Measurements from ENCODE around the gene NTRK1. TPM values are rescaled to one million over a fixed set of nuclear protein-coding genes. Genes with fewer than 3 reads are reported as not detected.

The NTRK1 gene
- total and polyA plus RNA-seq, 8 donors, result 0.23 to 1.2 (median 0.92) TPM; not detected in 3

GRCh38 chr1:156862997-156863599 lies 2.4 kb downstream of the NTRK1 start:
- H3K9me3 ChIP-seq, result no peaks in the 10 kb centered on the region
- H3K27ac ChIP-seq, result no peak overlapping the region
- peaks cover 24 to 32% (median 31%) of the 10 kb centered on the region in 4 donors for H3K4me1 ChIP-seq
- TF ChIP-seq CTCF (IDR thresholded peaks at IDR 0.05) (no peak), EP300 (IDR thresholded peaks at IDR 0.05) (no peak), POLR2AphosphoS5 (IDR thresholded peaks at IDR 0.05) (no peak), POLR2A (IDR thresholded peaks at IDR 0.05) (no peak)
- peaks cover 21 to 96% (median 54%) of the 10 kb centered on the region in 3 donors for H3K27me3 ChIP-seq
- 55 to 66% (median 59%) methylated on average over 9 to 10 of the region's 10 CpGs for WGBS, 5 donors
- no peak for DNase-seq
- intact Hi-C loops (cut with DNase I; ENCODE audit: low total_unique reads), result no loop called here
- H3K4me3 ChIP-seq, result no peak overlapping the region
- H3K36me3 ChIP-seq, result no peaks in the 10 kb centered on the region

GRCh38 chr1:156863631-156864030 lies 3.0 kb downstream of the NTRK1 start:
- DNase-seq, result no peak
- Histone ChIP-seq H3K4me3 (no peak overlapping the region), H3K27me3 (peaks cover 21 to 96% (median 48%) of the 10 kb centered on the region in 3 donors), H3K4me1 (peaks cover 24 to 28% (median 26%) of the 10 kb centered on the region in 4 donors), H3K36me3 (no peaks in the 10 kb centered on the region), H3K9me3 (no peaks in the 10 kb centered on the region), H3K27ac (no peak overlapping the region)
- 59 to 72% (median 59%) methylated on average over 6 to 7 of the region's 7 CpGs for WGBS, 5 donors
- TF ChIP-seq POLR2AphosphoS5 (IDR thresholded peaks at IDR 0.05), result no peak
- TF ChIP-seq EP300 (IDR thresholded peaks at IDR 0.05), result no peak
- TF ChIP-seq CTCF (IDR thresholded peaks at IDR 0.05), result no peak
- no peak for TF ChIP-seq POLR2A (IDR thresholded peaks at IDR 0.05)
- intact Hi-C loops (cut with DNase I; ENCODE audit: low total_unique reads), result no loop called here

GRCh38 chr1:156864796-156865195 lies 4.1 kb downstream of the NTRK1 start:
- TF ChIP-seq CTCF (IDR thresholded peaks at IDR 0.05) (no peak), POLR2A (IDR thresholded peaks at IDR 0.05) (no peak), EP300 (IDR thresholded peaks at IDR 0.05) (no peak), POLR2AphosphoS5 (IDR thresholded peaks at IDR 0.05) (no peak)
- intact Hi-C loops (cut with DNase I; ENCODE audit: low total_unique reads), result no loop called here
- DNase-seq, result no peak
- H3K36me3 ChIP-seq, result no peaks in the 10 kb centered on the region
- WGBS, 5 donors, result 81 to 96% (median 87%) methylated on average over 2 to 4 of the region's 4 CpGs
- H3K4me1 ChIP-seq, result peaks cover 14 to 16% (median 15%) of the 10 kb centered on the region in 4 donors
- no peaks in the 10 kb centered on the region for H3K9me3 ChIP-seq
- H3K27me3 ChIP-seq, result peaks cover 13 to 84% (median 37%) of the 10 kb centered on the region in 3 donors
- H3K4me3 ChIP-seq, result no peak overlapping the region
- no peak overlapping the region for H3K27ac ChIP-seq

GRCh38 chr1:156865258-156865657 lies 4.6 kb downstream of the NTRK1 start:
- no peak for DNase-seq
- WGBS, 5 donors, result 64 to 76% (median 71%) methylated on average over 9 of the region's 9 CpGs
- TF ChIP-seq EP300 (IDR thresholded peaks at IDR 0.05), result no peak
- TF ChIP-seq POLR2A (IDR thresholded peaks at IDR 0.05), result no peak
- TF ChIP-seq CTCF (IDR thresholded peaks at IDR 0.05), result no peak
- TF ChIP-seq POLR2AphosphoS5 (IDR thresholded peaks at IDR 0.05), result no peak
- Histone ChIP-seq H3K4me3 (no peak overlapping the region), H3K36me3 (no peaks in the 10 kb centered on the region), H3K27me3 (peaks cover 11 to 79% (median 32%) of the 10 kb centered on the region in 3 donors), H3K27ac (no peak overlapping the region), H3K4me1 (peaks cover 9 to 11% (median 10%) of the 10 kb centered on the region in 4 donors), H3K9me3 (no peaks in the 10 kb centered on the region)
- intact Hi-C loops (cut with DNase I; ENCODE audit: low total_unique reads), result no loop called here

All from stomach (tissue), 9 donors.